MV-4-11 (cell line): Measurements from ENCODE around the gene PHYKPL.

Experiments
- DNase-seq: peaks from one replicate; lab custom pipeline; 2025; lab: John Stamatoyannopoulos, UW

The PHYKPL gene

DNA sequence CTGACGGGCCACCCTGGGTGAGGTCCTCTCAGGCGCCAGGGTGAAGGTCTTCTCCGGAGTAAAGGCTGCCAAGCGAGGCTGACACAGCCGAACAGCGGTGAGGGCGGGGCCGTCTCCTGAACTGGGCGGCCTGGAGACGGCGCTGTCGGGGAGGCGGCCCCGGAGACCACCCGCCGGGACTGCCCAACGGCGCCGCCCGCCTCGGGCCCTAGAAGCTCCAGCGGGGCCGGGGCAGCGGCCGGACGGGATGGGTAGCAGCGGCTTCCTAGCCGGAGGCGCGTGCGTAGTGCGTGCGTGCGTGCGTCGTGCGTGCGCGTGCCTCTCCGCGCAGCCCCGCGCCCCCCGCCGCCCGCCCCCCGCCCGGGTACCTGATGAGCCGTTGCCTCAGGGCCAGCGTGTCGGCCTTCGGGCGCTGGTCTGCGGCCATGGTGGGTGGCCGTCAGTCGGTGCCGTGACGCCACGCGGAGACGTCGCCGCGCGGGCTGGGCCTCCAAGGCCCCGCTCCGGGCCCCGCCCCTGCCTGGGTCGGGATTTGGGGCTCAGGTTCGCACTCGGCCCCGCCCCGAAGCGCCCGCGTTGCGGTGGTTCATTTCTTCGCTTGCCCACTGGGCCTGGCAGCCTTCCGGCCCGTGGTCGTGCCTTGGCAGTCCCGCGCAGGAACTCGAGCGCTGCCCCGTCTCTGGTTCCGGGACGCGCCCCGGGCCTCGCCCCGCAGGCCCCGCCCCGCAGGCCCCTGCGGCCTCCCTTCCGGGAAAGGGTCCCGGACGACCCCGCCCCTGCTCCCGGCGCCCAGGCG, at the start of gene PHYKPL:
PHYKPL (minus strand) TSS at position 679 of the 796 bp plus-strand sequence; CDS start at position 427, 252 bp downstream.
- peak; percentile 66 for DNase-seq

DNA sequence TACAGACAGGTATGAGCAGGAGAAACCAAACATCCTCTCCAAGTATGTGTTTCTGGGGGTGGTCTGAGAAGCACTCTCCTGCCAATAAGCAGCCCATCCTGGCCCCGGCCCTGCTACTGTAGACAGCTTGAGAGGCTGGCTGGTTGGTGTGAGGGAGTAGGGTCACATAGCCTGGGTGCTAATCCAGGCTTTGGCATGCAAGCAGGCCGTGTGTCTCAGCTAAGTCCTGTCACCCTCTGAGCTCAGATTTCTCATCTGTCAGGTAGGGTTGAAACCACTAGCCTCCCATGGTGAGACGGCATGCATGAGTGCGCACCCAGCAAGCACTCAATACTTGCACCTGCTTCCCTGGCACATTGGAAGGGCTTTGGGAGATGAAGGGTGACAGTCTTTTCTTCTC, 49.8 kb upstream of the PHYKPL start:
- DNase-seq, result no peak

DNA sequence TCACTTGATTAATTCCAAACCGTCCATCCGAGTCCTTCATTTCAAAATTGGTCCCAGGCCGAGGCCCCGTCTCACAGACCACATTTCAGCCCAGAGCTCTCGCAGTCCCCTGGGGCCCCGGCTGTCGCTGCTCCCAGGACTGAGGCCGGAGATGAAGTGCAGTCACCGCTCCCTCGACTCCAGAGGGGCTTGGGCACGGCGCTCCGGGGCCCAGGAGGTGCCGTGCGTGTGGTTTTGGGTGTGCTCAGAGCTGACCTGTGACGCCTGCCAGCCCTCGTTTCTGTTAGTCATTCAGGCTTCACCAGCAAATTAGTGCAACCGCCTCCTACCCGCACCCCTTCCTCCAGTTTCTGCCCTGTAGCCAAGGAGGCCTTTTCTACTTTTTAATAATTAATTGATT, 48.7 kb upstream of the PHYKPL start:
- DNase-seq, result no peak

DNA sequence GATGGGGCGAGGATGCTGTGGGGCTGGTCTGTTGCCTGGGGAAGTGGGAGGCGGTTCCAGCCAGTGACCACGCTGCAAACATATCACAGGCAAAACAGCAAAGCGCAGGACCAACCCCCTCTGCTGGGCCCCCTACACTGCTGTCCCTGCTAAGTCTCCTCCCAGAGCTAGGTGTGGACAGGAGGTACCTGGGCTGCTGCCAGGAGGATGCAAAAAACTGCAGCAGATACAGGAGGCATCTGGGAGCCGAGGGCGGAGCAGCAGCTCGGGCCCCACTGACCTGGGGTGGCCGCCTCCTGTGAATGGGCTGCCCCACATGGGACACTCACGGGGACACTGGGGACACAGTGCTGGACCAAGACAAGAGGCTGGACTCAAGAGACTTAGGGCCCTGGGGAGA, 48.0 kb upstream of the PHYKPL start:
- DNase-seq, result no peak

DNA sequence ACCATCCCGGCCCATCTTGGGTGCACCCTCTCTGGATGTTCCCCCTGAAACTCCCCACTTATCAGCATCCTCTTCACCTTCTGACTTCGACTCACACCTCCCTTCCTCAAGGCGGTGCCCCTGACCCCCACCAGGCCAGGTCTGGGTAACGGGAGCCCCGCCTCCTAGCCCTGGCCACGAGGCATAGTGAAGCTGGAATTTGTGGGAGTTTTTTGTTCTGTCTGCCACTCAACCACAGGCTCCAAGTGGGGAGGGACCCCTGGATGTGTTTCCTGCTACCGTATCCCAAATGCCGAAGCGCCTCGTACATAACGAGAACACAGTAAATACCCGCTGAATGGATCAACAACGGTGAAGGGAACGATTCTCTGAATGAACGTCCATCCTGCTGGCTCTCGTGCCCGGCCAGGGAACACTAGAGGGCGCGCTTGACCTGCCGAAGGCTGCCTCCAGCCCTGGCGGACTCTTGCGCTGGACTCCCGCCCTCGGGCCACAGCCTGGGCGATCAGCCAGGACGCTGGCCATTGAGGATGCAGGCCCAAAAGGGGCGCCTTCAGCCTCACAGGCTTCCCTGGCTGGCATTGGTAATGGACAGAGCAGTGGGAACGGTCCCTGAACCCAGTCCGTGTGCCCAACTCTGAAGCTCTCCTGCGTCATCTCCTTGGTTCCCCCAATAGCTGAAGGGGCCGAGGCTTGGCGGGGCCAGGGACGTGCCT, 47.3 kb upstream of the PHYKPL start:
- DNase-seq, result peak; percentile 48

DNA sequence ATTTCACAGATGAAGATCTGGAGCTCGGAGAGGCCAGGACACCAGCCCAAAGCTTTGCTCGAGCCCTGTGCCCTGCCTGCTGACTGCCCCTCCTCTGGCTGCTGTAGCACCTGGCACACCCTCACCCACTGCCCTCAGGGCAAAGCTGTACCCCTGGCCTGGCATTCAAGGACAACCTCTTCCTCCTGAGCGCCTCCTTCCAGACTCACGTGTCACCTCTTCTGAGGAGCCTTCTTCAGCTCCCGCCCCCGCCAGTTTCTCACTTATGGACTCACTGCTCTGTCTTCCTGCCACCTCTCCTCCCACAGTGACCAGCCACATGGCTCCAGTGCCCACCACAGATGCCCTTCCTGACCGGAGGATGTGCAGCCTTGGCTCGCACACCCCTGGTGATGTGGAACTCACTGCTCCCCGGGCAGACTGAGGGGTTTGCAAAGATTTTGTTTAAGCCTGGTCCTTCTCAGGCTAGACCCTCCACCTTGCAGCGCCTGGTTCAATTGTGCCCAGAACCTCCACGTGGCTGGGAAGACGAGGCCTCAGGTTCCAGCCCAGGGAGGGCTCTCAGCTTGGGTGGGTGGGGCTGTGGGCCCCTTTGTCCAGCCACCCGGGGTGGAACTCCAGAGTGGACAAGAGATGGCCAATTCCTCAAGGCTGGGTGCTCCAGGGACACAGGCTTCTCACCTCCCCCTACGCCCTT, 46.6 kb upstream of the PHYKPL start:
- no peak for DNase-seq

DNA sequence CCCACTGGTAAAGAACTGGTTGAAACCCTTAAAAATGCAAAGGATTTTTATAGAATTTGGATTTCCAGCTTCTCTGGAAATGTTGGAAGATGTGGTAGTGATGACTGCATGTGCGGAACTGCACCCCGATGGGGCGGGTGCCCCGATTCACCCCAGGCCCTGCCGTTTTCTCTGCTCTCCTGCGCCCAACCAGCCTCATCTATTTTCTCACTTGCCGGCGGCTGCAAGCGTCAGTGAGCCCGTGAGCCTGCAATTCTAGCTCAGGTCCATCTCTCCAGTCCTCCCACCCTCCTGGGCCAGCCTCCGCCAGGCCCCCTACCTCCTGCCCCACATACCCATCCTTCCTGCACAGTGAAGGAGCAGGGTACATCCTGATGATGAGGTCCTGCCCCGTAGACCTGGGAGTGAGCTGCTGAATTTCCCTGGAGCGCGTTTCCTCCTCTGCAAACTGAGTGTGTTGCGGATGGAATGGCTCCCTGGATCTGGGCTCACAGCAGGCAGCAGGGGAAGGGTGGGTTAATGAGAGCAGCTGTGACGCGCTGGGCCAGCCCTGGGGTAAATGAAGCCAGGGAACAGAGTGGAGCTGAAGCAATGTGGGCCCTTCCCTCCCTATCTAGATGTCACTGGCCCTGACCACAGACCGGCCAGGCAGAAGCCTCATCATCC, 45.9 kb upstream of the PHYKPL start:
- no peak for DNase-seq

DNA sequence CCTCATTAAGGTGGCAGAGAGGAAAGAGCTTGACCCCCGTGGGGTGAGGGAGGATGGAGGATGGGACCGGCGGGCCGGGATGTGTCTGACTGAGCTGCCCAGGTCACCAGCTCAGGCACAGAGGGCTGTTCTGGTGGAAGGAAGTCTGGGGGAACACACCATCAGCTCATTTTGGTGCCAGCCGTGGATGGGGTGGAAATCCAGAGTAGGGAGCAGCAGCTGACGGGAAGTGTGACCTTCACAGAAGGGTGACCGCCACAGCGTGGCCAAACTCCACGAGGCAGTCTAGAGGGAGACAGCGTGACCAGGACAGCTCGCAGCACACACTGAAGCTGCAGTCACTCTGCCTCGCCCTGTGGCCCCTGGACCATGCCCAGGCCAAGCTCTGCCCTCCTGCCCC, 45.3 kb upstream of the PHYKPL start:
- no peak for DNase-seq

DNA sequence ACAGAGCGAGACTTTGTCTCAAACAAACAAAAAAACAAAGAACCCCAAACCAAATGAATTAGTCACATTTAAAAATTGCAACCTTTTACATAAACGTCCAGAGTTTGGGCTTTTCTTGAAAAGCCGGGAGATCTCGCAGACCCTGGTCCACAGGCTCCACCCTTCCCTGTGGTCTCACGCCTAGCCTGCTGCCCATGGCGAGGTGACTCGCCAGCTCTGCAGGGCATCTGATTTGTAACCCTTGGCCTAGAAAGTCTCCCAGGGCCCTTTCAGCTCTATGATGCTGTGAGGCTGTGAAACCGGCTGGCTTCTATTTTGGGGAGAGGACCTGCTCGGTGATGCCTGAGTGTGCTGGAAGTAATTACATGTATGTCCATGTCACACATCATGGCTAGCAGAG, 44.7 kb upstream of the PHYKPL start:
- DNase-seq, result no peak

DNA sequence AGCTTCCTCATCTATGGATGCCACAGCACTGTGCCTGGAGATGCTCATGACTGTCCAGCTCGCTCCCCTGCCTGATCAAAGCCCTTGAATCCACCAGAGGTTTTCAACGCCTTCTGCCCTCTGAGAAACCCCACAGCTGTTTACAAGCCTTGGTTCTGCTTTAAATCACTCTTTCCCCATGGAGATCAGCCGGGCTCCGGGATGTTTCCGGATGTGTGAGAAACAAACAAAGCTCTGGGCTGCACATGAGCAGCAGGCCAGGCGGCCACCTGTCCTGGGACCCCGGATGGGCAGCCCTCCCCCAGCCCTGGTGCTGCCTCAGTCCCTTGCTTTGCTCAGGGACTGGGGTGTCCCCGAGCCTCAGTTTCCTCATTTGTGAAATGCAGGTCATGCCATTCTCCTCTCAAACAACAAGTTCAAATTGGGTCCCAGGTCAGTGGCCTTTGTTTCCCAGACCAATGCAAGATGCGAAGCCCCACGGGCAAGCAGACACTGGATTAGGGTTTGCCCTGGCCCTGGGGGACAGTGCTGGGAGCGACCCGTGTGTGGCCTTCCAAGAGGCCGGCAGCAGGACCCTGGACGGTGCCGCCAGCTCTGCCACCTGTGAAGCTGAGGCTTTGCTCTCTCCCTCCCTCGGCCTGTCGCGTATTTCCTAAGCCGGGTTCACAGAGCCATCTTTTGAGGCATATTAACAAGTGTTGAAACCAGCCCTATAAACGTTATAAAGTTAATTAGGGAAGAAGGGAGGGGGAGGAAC, 42.4 kb upstream of the PHYKPL start:
- DNase-seq, result no peak

DNA sequence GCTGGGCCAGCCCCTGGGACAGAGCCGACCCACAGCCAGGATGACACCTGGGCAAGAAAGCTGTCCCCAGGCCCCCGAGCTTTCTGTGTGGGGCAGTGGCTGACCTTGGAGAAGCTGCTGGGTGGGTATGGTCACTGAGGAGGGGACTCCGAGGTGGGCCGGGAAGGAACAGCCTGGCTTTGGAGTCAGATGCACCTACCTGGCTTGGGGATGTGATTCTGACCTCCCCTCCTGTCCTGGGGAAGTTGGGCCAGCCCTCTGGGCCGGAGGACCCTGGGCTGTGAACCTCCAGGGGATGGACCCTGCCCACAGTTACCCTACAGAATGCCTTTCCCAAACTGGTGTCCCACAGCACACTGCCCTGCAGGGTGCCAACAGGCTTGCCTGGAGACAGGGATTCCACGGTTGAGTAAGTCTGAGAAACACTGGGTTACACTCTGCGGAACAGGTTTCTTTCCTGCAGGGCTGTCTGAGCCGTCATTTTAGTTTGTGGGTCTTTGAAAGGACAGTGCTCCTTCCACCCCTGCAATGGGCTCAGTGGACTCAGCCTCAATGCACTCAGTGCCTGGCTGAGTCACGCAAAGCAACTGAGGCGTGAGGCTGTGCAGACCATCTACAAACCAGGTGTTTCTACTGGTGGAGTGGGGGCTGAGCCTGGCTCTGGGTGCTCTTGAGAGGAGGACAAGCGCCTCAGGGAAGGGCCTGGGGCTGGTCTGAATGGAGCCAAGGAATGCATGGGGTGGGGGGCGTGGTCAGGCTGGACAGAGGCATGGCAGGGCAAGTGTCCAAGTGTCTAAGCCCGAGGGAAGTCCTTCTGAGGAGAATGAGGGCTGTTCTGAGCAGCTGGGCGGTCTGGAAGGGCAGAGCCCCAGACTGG, 41.3 kb upstream of the PHYKPL start:
- DNase-seq, result no peak

DNA sequence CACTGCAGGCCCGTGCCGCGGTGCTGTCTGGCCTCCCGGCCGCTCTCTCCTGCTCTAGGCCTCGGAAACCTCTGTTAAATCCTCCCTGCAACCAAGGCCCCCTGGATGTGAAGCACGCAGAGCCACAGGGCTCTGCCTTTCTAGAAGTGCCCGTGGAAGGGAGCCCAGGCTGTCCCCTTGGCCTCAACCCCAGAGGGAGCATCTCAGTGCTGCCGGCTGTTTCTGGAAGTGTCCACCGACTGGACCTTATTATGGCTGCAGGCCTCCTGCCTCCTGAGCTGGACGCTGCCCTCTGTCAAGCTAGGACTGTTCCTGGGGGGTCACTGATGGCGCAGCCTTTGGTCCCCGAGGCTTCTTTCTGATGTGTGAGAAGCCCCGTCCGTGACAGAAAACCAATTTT, 40.4 kb upstream of the PHYKPL start:
- no peak for DNase-seq

DNA sequence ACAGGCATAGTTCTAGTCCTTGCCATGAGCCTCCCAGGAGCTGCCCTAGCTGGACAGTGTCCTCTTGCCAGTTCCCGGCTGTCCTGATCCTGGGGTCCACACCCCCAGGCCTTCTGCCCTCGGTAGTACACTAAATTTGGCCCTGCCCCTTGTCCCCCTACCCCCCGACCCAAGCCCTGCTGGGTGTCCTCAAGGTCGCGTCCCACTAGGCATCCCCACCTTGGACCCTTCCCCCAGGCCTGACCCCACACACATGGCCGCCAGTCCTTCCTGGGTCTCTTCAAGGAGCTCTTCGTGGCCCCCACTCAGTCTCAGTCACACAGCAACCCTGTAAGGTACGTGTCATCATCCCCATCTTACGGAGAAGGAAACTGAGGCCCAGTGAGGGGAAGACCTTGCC, 40.0 kb upstream of the PHYKPL start:
- DNase-seq, result no peak

DNA sequence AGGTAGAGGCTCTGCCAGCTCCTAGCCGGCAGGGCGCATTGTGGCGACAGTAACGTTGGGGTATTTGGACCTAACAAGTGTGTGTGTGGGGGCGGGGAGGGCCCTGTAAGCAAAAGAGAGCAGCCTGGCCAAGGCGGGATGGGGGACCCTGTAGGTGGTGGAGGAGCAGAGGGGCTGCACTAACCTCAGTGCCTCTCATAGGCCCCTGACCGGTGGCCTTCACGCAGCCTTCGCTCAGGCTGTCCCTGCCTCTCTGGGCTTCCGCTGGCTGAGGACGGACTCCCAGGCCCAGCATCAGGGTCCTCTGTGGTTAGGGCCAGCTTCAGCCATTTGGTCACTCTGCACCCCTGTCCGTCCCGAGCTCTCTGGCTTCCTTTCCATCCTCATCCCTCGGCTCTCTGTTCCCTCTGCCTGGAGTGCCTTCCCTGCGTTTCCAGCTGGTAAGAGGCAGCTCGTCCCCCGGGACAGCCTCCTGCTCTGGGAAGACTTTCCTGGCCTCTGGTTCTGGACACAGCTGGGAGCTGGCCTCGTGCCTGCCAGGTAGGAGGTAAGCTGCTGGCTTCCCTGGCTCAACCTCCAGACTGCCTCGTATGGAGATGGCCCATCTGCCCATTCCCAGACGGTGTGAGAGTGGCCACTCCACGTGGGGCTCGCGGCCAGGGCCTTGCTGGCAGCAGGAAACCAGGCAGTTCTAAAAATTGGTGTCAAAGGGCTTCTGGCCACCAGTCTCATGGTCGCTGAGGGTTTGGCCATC, 39.3 kb upstream of the PHYKPL start:
- DNase-seq, result no peak

DNA sequence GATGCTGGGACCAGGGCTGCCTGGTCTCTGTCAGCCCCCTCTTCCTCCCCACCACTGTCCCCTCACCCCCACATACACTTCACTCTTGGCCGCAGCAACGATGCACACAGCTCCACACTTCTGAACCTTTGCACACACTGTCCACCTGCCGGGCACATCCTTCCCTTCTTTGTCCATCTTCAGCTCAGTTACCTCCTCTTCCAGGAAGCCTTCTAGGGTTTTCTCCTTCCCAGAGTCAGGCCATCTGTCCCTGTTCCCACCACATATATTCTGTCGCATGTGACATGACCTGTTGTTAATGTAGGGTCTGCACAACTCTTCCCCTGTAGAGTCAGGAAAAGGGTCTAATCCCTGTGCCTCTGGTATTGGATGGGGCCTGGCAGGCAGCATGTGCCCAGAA, 38.6 kb upstream of the PHYKPL start:
- no peak for DNase-seq

DNA sequence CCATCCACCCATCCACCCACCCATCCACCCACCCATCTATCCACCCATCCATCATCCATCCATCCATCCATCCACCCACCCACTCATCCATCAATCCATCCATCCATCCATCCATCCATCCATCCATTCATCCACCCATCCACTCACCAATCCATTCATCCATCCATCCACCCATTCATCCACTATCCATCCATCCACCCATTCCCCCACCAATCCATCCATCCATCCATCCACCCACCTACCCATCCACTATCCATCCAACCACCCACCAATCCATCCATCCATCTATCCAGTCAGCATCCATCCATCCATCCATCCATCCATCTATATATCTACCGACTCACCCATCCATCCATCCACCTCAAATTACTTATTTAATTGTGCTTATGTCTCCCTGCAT, 36.9 kb upstream of the PHYKPL start:
- no peak for DNase-seq

DNA sequence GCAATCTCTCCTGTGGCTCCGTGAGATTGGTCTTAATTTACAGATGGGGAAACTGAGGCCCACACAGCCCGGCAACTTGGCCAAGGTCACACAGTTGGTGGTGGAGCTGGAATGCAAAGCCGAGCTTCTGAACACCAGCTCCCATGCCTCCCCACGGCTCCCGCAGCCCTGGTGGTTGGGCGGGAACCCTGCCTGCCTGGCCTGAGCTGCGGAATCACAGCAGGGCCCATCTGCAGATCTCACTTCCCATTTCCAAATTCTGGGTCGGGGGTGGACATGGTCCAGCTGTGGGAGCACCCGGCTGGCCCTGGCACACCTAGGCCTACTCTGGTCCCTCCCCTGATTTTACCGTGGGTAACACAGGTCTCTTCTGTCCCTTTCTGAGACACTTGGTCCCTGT, 35.3 kb upstream of the PHYKPL start:
- no peak for DNase-seq

DNA sequence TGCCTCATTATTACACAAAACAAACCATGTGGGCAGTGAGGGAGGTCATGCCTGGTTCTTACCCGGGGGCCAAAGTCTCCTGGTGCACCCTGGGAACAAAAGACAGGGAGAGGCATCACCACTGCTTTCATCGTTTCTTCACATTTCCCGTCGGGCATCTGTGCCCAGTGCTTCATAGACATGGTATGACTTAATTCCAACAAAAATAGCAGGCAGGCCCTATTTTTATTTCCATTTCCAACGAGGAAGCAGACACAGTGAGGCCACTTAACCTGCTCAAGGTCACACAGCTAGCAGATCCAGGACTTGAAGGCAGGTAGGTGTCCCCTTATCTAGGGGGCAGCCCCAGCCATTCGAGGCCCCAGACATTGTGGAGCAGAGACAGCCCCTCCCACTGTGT, 34.6 kb upstream of the PHYKPL start:
- no peak for DNase-seq

DNA sequence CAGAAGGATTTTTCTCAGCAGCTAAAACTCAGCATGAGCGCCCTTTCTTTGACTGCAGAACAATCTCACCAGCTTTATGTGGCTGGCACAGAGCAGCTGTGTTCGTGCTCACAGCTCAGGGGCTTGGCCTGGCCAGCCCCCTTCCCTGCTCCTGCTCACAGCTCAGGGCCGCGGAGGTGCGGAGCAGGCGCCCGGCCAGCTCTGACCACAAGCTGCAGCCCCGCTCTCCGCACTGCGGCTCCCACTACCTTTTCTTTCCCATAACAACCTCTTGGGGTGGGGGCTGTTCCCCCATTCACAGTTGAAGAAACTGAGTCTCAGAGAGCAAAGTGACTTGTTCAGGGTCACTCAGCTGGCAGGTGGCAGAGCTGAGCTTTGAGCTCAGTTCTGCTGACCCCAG, 34.0 kb upstream of the PHYKPL start:
- no peak for DNase-seq

DNA sequence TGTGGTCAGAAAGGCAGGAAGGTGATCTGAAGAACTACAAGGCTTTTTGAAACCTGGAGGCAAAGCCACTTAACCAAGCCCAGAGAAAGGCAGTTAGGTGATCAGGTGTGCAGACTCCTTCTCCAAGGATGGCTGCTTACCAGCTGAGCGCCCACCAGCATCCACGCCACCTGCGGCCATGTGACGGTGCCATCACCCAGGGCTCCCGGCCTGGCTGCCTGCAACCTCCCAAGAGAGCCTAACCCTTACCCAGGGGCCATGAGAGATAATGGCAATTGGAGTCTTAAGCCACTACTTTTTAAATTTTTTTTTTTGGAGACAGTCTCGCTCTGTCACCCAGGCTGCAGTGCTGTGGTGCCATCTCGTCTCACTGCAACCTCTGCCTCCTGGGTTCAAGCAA, 33.1 kb upstream of the PHYKPL start:
- DNase-seq, result no peak
